GDM1 (cell line): ENCODE measurements around the gene OMA1.

ENCODE experiments used
- DNase-seq: peaks from one replicate; lab custom pipeline; 2025; lab: John Stamatoyannopoulos, UW

OMA1 gene

GRCh38 chr1:58431901-58432620, 114.5 kb downstream of the OMA1 start:
- no peak for DNase-seq
